Neural crest cell (in vitro differentiated cells): ENCODE measurements around the gene PPP2R3A. TPM values are rescaled to one million over a fixed set of nuclear protein-coding genes. Genes with fewer than 3 reads are reported as not detected.
A peak's percentile ranks its signal among the peaks of the same experiment; 100 is the strongest.
"Not testable (repeated sequence)": the region's sequence is repeated elsewhere in the genome, so short reads cannot be mapped to it uniquely, and the experiment has no call there.

ENCODE experiments used
- DNase-seq: peaks from one replicate; pipeline ENCODE4 v3.0.0; 2021; ENCODE audit warnings: low read depth, mixed read lengths, low spot score
- H3K27ac Mint-ChIP-seq: one replicate; pipeline ENCODE4 v1.8.0; 2021; ENCODE audit warnings: mild to moderate bottlenecking, mixed read lengths; ENCODE audit not compliant: unreplicated experiment
- H3K27me3 Mint-ChIP-seq: 2 replicates; pipeline ENCODE4 v1.8.0; 2021; ENCODE audit warnings: low read depth, mild to moderate bottlenecking, mixed read lengths
- H3K36me3 Mint-ChIP-seq: 2 replicates; pipeline ENCODE4 v1.8.0; 2021; ENCODE audit warnings: low read depth, mild to moderate bottlenecking, mixed read lengths
- H3K4me1 Mint-ChIP-seq: 2 replicates; pipeline ENCODE4 v1.8.0; 2021; ENCODE audit warnings: mixed read lengths
- H3K4me3 Mint-ChIP-seq: one replicate; pipeline ENCODE4 v1.8.0; 2021; ENCODE audit warnings: mild to moderate bottlenecking, mixed read lengths
- H3K9me3 Mint-ChIP-seq: 2 replicates; pipeline ENCODE4 v1.8.0; 2021; ENCODE audit warnings: mixed read lengths
- CTCF ChIP-seq: fragments of 200-600 bp; sonication (generic); conservative IDR thresholded peaks from 2 replicates; pipeline ENCODE4 v1.5.0; 2021; ENCODE audit warnings: antibody characterized with exemption, mild to moderate bottlenecking
- total RNA-seq: library from RNA; stranded (reverse); gene quantifications from 2 replicates; pipeline ENCODE4 v1.2.1, GENCODE V29; 2021

The PPP2R3A gene
- total RNA-seq, 1 donor from 2014 or later: 16.4 TPM

DNA sequence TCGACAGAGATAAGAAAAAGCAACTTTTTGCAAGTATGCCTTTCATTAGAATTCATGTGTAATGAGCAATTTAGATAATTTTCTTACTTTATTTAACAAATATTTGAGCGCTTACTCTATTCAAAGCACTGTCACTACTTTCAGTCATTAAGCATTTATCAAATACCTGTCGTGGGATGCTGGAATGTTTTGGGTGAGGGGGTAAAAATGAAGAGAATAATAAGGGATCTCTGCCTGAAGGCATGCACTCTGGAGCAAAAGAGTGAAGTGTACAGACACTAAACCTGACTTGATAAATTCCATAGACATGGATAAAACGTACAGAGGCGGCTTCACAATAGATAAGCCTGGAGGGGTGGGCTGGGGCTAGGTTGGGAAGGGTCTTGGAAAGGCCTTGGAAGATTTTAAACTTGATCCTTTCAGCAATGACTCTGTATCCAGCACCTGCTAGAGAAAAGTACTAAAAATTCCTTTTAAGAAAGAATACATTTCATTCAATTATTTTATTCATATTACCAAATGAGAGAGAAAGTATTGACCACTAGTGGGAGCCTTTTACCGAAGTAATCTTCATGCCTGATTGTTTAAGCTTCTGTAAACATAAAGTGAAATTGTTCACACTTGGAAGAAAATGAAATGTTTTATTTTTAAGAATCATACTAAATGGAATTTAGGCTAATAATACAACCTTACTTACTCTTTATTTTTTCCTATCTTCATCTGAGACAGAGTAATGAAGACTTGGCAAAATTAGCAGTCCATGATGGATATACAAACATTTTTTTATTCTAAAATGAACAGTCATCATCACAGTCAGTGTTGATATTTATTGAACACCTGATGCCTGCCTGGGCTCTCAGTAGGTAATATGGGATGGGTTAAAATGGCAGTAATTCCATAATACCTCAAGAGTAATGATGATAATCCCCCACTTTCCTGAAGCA is 113.2 kb downstream of the PPP2R3A start:
- Mint-ChIP-seq H3K36me3 (peaks cover 14% of the 10 kb centered on the region), H3K9me3 (peaks cover 4% of the 10 kb centered on the region), H3K27ac (no peak overlapping the region), H3K4me1 (peaks cover 4% of the 10 kb centered on the region), H3K4me3 (no peak overlapping the region), H3K27me3 (no peaks in the 10 kb centered on the region)
- TF ChIP-seq CTCF: peak; percentile 71
- DNase-seq: no peak

DNA sequence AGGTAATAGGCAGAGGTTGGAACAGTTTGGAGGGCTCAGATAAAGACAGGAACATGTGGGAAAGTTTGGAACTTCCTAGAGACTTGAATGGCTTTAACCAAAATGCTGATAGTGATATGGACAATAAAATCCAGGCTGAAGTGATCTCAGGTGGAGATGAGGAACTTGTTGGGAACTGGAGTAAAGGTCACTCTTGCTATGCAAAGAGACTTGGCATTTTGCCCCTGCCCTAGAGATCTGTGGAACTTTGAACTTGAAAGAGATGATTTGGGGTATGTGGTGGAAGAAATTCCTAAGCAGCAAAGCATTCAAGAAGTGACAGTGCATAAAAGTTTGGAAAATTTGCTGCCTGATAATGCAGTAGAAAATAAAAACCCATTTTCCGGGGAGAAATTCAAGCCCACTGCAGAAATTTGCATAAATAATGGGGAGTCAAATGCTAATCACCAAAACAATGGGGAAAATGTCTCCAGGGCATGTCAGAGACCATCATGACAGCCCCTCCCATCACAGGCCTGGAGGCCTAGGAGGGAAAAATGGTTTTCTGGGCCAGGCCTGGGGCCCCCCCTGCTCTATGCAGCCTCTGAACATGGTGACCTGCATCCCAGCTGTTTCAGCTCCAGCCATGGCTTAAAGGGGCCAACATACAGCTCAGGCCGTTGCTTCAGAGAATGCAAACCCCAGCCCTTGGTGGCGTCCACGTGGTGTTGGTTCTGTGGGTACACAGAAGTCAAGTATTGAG is 118.3 kb downstream of the PPP2R3A start:
- H3K4me3 Mint-ChIP-seq, H3K27me3 Mint-ChIP-seq, DNase-seq, H3K4me1 Mint-ChIP-seq, H3K27ac Mint-ChIP-seq: not testable (repeated sequence)
- Mint-ChIP-seq H3K36me3 (peaks cover 42% of the 10 kb centered on the region), H3K9me3 (peaks cover 16% of the 10 kb centered on the region)

DNA sequence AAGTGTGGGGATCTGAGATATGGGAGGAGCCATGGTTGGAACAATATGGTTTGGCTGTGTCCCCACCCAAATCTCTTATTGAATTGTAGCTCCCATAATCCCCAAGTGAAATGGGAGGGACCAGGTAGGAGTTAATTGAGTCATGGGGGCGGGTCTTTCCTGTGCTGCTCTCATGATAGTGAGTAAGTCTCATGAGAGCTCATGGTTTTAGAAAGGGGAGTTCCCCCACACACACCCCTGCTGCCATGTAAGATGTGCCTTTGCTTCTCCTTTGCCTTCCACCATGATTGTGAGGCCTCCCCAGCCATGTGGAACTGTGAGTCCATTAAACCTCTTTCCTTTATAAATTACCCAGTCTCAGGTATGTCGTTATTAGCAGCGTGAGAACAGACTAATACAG is 119.5 kb downstream of the PPP2R3A start:
- H3K27me3 Mint-ChIP-seq, DNase-seq, H3K4me1 Mint-ChIP-seq, H3K27ac Mint-ChIP-seq, H3K4me3 Mint-ChIP-seq: not testable (repeated sequence)
- Mint-ChIP-seq H3K9me3 (peaks cover 17% of the 10 kb centered on the region), H3K36me3 (peaks cover 48% of the 10 kb centered on the region)

GRCh38 chr3:136093771-136094170 is 128.2 kb downstream of the PPP2R3A start:
- Mint-ChIP-seq H3K27me3 (no peaks in the 10 kb centered on the region), H3K9me3 (peaks cover under 1% of the 10 kb centered on the region), H3K27ac (no peak overlapping the region), H3K36me3 (peaks cover 25% of the 10 kb centered on the region), H3K4me3 (no peak overlapping the region), H3K4me1 (no peaks in the 10 kb centered on the region)
- TF ChIP-seq CTCF: no peak
- no peak for DNase-seq

DNA sequence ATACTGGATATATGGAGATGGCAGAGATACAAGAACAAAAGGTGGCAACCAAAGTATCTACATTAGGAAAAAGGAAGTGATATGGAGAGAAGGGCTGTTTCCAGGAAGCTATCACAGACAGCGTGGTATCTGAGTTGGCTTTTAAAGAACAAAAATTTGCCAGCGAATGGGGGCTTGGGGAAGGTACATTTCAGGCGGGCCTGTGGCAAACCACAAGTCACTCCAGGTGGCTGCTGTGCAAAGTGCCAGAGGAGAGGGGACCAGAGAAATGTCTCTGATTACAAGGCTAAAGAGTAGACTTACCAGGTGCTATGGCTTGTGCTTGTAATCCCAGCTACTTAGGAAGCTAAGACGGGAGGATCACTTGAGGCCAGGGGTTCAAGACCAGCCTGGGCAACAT is 139.5 kb downstream of the PPP2R3A start:
- Mint-ChIP-seq H3K27me3 (no peaks in the 10 kb centered on the region), H3K4me3 (no peak overlapping the region), H3K9me3 (no peaks in the 10 kb centered on the region), H3K27ac (no peak overlapping the region), H3K36me3 (peaks cover 14% of the 10 kb centered on the region), H3K4me1 (no peaks in the 10 kb centered on the region)
- no peak for DNase-seq
- TF ChIP-seq CTCF: no peak

- peaks cover 11% of the 10 kb centered on the region for H3K36me3 Mint-ChIP-seq
- H3K4me3 Mint-ChIP-seq: no peak overlapping the region
- H3K27me3 Mint-ChIP-seq: no peaks in the 10 kb centered on the region
- DNase-seq: no peak
- no peaks in the 10 kb centered on the region for H3K9me3 Mint-ChIP-seq
- no peak overlapping the region for H3K27ac Mint-ChIP-seq
- no peaks in the 10 kb centered on the region for H3K4me1 Mint-ChIP-seq
- TF ChIP-seq CTCF: no peak
Observed at GRCh38 chr3:136106101-136106500, 140.6 kb downstream of the PPP2R3A start.
